Measurements from ENCODE around the gene SPOCD1. TPM values are rescaled to one million over a fixed set of nuclear protein-coding genes. Genes with fewer than 3 reads are reported as not detected.
A peak's percentile ranks its signal among the peaks of the same experiment; 100 is the strongest.

Gene SPOCD1
- total RNA-seq, 1 experiment from 2014 or later = 0.54 TPM

DNA sequence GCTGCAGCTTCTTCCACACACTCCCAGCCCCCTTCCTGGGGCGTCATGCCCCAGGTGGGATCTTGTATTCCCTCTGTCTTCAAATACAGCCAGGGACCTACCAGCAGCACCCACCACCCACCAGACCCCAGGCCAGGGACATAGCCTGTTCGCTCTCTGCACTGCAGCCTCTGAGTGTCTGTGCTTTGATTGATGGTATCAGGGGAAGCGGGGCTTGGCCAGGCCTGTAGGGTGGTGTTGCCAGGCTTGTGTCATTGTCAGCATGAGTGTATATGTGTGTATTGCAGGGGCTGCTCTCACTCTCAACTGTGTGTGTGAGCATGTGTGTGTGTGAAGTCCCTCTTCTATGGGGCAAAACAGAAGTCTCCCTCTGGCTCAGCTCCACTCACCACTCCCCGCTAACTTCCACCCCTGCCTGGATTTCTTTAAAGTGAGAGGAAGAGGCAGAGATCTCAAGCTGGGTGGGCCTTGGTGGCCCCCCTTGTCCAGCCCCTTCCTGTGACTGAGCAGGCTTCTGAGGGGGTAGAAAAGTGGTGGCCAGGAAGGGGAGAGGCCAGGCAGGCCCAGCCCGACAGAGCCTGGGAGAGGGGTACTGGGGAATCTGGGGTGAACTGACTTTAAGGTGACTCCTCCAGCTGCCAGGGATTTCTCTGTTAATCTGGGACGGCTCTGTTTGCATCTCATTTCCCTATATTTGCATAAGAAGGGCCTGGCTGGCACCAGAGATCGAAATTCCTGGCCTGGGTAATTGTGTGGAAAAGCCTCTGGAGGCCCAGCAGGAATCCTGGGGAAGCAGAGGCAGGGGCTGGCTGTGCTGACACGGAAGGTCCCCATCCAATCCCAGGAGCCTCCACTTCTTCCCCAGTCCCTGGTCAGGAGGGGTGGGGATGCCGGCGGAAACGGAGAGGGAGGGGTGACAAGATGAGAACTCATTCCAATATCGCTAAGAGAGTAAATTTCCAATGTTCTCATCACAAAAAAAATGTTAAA is 33.1 kb downstream of the SPOCD1 start:
- Histone ChIP-seq H3K36me3 (ENCODE audit: control insufficient read depth, insufficient read depth, low read length) (no peaks in the 10 kb centered on the region), H3K9me3 (ENCODE audit: control insufficient read depth, insufficient read depth, low read depth, low read length) (no peaks in the 10 kb centered on the region), H3K4me1 (ENCODE audit: control insufficient read depth, insufficient read depth, low read length) (peaks cover 8% of the 10 kb centered on the region; the same call in 1 of the 2 replicates), H3K27ac (ENCODE audit: low read length) (no peak overlapping the region), H3K4me3 (ENCODE audit: low read depth in 2 of 2, low read length in 2 of 2) (no peak overlapping the region), H3K27me3 (ENCODE audit: control insufficient read depth, insufficient read depth, low read length) (no peaks in the 10 kb centered on the region)
- no peak for ATAC-seq
- intact Hi-C loops (cut with micrococcal nuclease; ENCODE audit: unreplicated experiment) = loop anchor here (10.0 kb wide), 1 partner anchor 218 kb away; no protein-coding TSS in a partner anchor
- TF ChIP-seq SIN3A (IDR thresholded peaks at IDR 0.05; ENCODE audit: borderline replicate concordance, insufficient read depth, low read depth, low read length) (no peak), TCF7L2 (IDR thresholded peaks at IDR 0.05; ENCODE audit: low read depth, low read length) (no peak), POLR2AphosphoS5 (IDR thresholded peaks at IDR 0.05; ENCODE audit: low read depth, low read length) (no peak)
- TF ChIP-seq, protein P1, sequence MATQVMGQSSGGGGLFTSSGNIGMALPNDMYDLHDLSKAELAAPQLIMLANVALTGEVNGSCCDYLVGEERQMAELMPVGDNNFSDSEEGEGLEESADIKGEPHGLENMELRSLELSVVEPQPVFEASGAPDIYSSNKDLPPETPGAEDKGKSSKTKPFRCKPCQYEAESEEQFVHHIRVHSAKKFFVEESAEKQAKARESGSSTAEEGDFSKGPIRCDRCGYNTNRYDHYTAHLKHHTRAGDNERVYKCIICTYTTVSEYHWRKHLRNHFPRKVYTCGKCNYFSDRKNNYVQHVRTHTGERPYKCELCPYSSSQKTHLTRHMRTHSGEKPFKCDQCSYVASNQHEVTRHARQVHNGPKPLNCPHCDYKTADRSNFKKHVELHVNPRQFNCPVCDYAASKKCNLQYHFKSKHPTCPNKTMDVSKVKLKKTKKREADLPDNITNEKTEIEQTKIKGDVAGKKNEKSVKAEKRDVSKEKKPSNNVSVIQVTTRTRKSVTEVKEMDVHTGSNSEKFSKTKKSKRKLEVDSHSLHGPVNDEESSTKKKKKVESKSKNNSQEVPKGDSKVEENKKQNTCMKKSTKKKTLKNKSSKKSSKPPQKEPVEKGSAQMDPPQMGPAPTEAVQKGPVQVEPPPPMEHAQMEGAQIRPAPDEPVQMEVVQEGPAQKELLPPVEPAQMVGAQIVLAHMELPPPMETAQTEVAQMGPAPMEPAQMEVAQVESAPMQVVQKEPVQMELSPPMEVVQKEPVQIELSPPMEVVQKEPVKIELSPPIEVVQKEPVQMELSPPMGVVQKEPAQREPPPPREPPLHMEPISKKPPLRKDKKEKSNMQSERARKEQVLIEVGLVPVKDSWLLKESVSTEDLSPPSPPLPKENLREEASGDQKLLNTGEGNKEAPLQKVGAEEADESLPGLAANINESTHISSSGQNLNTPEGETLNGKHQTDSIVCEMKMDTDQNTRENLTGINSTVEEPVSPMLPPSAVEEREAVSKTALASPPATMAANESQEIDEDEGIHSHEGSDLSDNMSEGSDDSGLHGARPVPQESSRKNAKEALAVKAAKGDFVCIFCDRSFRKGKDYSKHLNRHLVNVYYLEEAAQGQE (IDR thresholded peaks at IDR 0.05; ENCODE audit: insufficient read depth in 1 of 2, low read depth in 2 of 2, low read length in 1 of 2) = no peak
- TF ChIP-seq, protein P2, sequence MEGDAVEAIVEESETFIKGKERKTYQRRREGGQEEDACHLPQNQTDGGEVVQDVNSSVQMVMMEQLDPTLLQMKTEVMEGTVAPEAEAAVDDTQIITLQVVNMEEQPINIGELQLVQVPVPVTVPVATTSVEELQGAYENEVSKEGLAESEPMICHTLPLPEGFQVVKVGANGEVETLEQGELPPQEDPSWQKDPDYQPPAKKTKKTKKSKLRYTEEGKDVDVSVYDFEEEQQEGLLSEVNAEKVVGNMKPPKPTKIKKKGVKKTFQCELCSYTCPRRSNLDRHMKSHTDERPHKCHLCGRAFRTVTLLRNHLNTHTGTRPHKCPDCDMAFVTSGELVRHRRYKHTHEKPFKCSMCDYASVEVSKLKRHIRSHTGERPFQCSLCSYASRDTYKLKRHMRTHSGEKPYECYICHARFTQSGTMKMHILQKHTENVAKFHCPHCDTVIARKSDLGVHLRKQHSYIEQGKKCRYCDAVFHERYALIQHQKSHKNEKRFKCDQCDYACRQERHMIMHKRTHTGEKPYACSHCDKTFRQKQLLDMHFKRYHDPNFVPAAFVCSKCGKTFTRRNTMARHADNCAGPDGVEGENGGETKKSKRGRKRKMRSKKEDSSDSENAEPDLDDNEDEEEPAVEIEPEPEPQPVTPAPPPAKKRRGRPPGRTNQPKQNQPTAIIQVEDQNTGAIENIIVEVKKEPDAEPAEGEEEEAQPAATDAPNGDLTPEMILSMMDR (IDR thresholded peaks at IDR 0.05) = no peak
- BruUV-seq (replicated peaks) = no TSS peak
- no peak for DNase-seq (ENCODE audit: low read depth, low spot score)
- CTCF ChIA-PET = no interaction called here
- in situ Hi-C loops (cut with HindIII; ENCODE audit: low pct_unique_long_range_greater_than_20kb, low sequenced_read_pairs) = no loop called here
- POLR2A ChIA-PET = interaction anchor here (0.6 kb wide), 1 partner anchor 138 kb away, joined by 7 read pairs; the partner anchor contains the start of gene PEF1

DNA sequence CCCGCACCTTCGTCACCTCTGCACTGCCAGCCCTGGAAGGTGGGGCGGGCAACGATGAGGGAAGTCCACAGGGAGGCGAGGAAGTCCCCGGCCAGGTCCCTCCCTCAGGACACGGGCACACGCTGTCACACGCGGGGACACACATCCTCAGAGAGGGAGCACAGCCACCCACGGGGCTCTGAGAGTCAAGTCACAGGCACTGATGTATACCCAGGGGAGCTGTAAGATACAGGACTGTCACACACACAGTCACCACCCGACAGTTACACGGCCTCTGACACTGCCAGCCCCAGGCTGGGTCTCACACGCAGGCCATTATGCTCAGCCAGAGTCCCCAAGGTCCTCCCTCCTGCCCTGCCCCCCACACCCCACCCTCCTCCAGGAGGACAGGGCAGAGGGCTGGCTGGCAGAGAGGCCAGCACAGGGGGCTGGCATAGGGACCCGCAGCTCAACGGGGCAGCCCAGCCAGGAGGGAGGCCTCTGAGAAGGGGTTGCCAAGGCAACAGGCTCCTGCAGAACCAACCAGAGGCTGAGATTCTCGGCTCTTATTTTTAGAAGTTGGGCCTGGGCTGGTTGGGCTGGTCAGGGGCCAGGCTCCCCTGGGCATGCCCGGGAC is 34.0 kb downstream of the SPOCD1 start:
- intact Hi-C loops (cut with micrococcal nuclease; ENCODE audit: unreplicated experiment) = loop anchor here (10.0 kb wide), 1 partner anchor 217 kb away; no protein-coding TSS in a partner anchor

More for the DNA sequence above, 34.0 kb downstream of the SPOCD1 start:
- ChIA-PET POLR2A (no interaction called here), CTCF (no interaction called here)
- Histone ChIP-seq H3K9me3 (ENCODE audit: control insufficient read depth, insufficient read depth, low read depth, low read length) (no peaks in the 10 kb centered on the region), H3K4me3 (ENCODE audit: low read depth in 2 of 2, low read length in 2 of 2) (no peak overlapping the region), H3K4me1 (ENCODE audit: control insufficient read depth, insufficient read depth, low read length) (peaks cover 5% of the 10 kb centered on the region; the same call in 1 of the 2 replicates), H3K27ac (ENCODE audit: low read length) (no peak overlapping the region), H3K27me3 (ENCODE audit: control insufficient read depth, insufficient read depth, low read length) (no peaks in the 10 kb centered on the region), H3K36me3 (ENCODE audit: control insufficient read depth, insufficient read depth, low read length) (no peaks in the 10 kb centered on the region)
- no peak for DNase-seq (ENCODE audit: low read depth, low spot score)
- in situ Hi-C loops (cut with HindIII; ENCODE audit: low pct_unique_long_range_greater_than_20kb, low sequenced_read_pairs) = no loop called here
- BruUV-seq (replicated peaks) = no TSS peak
- peak; percentile 35; the same call in 1 of the 2 replicates for ATAC-seq
- TF ChIP-seq POLR2AphosphoS5 (IDR thresholded peaks at IDR 0.05; ENCODE audit: low read depth, low read length) = no peak
- TF ChIP-seq, protein P2 (IDR thresholded peaks at IDR 0.05) = no peak
- TF ChIP-seq SIN3A (IDR thresholded peaks at IDR 0.05; ENCODE audit: borderline replicate concordance, insufficient read depth, low read depth, low read length) = no peak
- no peak for TF ChIP-seq TCF7L2 (IDR thresholded peaks at IDR 0.05; ENCODE audit: low read depth, low read length)
- TF ChIP-seq, protein P1 (IDR thresholded peaks at IDR 0.05; ENCODE audit: insufficient read depth in 1 of 2, low read depth in 2 of 2, low read length in 1 of 2) = no peak

All from Panc1 (cell line).